K562 (cell line): ENCODE results near the gene MANEA. TPM values are rescaled to one million over a fixed set of nuclear protein-coding genes. Genes with fewer than 3 reads are reported as not detected.

Experiments used
- ATAC-seq: fragments of 200-7000 bp; cut with Tn5 transposase; 3 replicates; pipeline ENCODE4 v1.9.1; 2020; ENCODE audit warnings: moderate library complexity
- BruUV-seq: library from RNA; stranded (reverse); fragments of 400-500 nt; replicated peaks from 2 replicates; lab custom pipeline; 2021; lab: Mats Ljungman, UMichigan
- CTCF ChIA-PET: fragments of 300-600 bp; formaldehyde crosslinking; extraction: SDS; loops from one replicate; lab custom pipeline; 2021; ENCODE audit warnings: low intra/inter-chr PET ratio; lab: Yijun Ruan, JAX
- POLR2A ChIA-PET: fragments of 300-600, 350-650 bp; sonication (Branson Sonifier 250); formaldehyde crosslinking; extraction: SDS; loops from one replicate; lab custom pipeline; 2021; ENCODE audit warnings: antibody characterized with exemption, inconsistent platforms; lab: Yijun Ruan, JAX
- DNase-seq, 4 experiments: peaks; one replicate each; pipeline versions ENCODE4 v3.0.0 to v3.0.0-alpha.2; 2011 to 2018; ENCODE audit warnings: low spot score in 3 of 4, mixed read lengths in 3 of 4; ENCODE audit errors: extremely low read depth in 1 of 4
- FAIRE-seq: peaks from 2 replicates; lab custom pipeline; 2011; peaks lifted over from hg19 to GRCh38; lab: Jason Lieb, UNC
- H2AFZ ChIP-seq: 2 replicates; pipeline ENCODE4 v1.6.0; 2011; ENCODE audit warnings: low read depth, low read length, control low read depth, inconsistent platforms
- H3K27ac ChIP-seq: fragments of 200-600 bp; 3 replicates; pipeline ENCODE4 v1.8.0; 2011; ENCODE audit warnings: low read depth, mild to moderate bottlenecking, control low read depth, inconsistent platforms, low read length, moderate library complexity, mixed read lengths; ENCODE audit errors: extremely low read depth
- H3K27me3 ChIP-seq, 2 experiments: fragments of 300-600 bp in 1 of 2; 2 replicates in 1 of 2; 3 replicates in 1 of 2; pipeline versions ENCODE4 v1.6.0 to v1.8.0; 2011; ENCODE audit warnings: inconsistent platforms in 2 of 2, low read length in 2 of 2, mild to moderate bottlenecking in 1 of 2, mixed read lengths in 1 of 2, moderate library complexity in 1 of 2; ENCODE audit not compliant: control insufficient read depth in 2 of 2, insufficient read depth in 2 of 2
- H3K36me3 ChIP-seq: fragments of 300-600 bp; 3 replicates; pipeline ENCODE4 v1.8.0; 2011; ENCODE audit warnings: mild to moderate bottlenecking, low read length, inconsistent platforms; ENCODE audit not compliant: control insufficient read depth, insufficient read depth
- H3K4me1 ChIP-seq, 2 experiments: fragments of 200-600 bp in 1 of 2; replicated peaks in 1 of 2; 2 replicates in 1 of 2; 3 replicates in 1 of 2; pipeline versions ENCODE4 v1.5.1 to v1.8.0; 2011; ENCODE audit warnings: inconsistent platforms in 2 of 2, low read length in 2 of 2, mild to moderate bottlenecking in 1 of 2, mixed read lengths in 1 of 2, moderate library complexity in 1 of 2; ENCODE audit not compliant: control insufficient read depth in 2 of 2, insufficient read depth in 2 of 2
- H3K4me2 ChIP-seq: 2 replicates; pipeline ENCODE4 v1.6.1; 2011; ENCODE audit warnings: low read length, control low read depth, inconsistent platforms, mixed read lengths; ENCODE audit not compliant: insufficient read depth
- H3K4me3 ChIP-seq: fragments of 200-600 bp; sonication (generic), shearing (Covaris generic); 2 replicates; pipeline ENCODE4 v1.5.1; 2016; ENCODE audit warnings: control low read depth, inconsistent platforms
- H3K79me2 ChIP-seq: fragments of 200-600 bp; 3 replicates; pipeline ENCODE4 v1.8.0; 2011; ENCODE audit warnings: low read length, inconsistent platforms; ENCODE audit not compliant: control insufficient read depth, insufficient read depth
- H3K9ac ChIP-seq, 2 experiments: 2 replicates each; pipeline versions ENCODE4 v1.6.0 to v1.6.1; 2011; ENCODE audit warnings: low read depth in 2 of 2, low read length in 2 of 2, control low read depth in 1 of 2, inconsistent platforms in 1 of 2, mild to moderate bottlenecking in 1 of 2, mixed read lengths in 1 of 2; ENCODE audit not compliant: insufficient read depth in 1 of 2
- H3K9me1 ChIP-seq: one replicate; pipeline ENCODE4 v1.6.0; 2011; ENCODE audit warnings: inconsistent platforms, mild to moderate bottlenecking, low read length, moderate library complexity; ENCODE audit not compliant: control insufficient read depth, insufficient read depth
- H3K9me3 ChIP-seq: replicated peaks from 2 replicates; pipeline ENCODE4 v1.5.1; 2011; ENCODE audit warnings: low read depth, low read length, inconsistent platforms; ENCODE audit not compliant: control insufficient read depth, insufficient read depth
- H4K20me1 ChIP-seq: replicated peaks from 2 replicates; pipeline ENCODE4 v1.6.1; 2011; ENCODE audit warnings: low read length, inconsistent platforms, mixed read lengths; ENCODE audit not compliant: control insufficient read depth, insufficient read depth
- GABPB2 ChIP-seq: fragments of 250-450 bp; sonication (Bioruptor Pico); conservative IDR thresholded peaks from 2 replicates; pipeline ENCODE4 v1.5.1; 2021; ENCODE audit warnings: mild to moderate bottlenecking
- HNRNPLL ChIP-seq: fragments of 200-400 bp; formaldehyde crosslinking; IDR thresholded peaks from 2 replicates; pipeline ENCODE4 v1.6.1; 2017; ENCODE audit warnings: low read length, low read depth, mild to moderate bottlenecking; ENCODE audit not compliant: poor library complexity, severe bottlenecking
- LARP7 ChIP-seq: fragments of 450-650 bp; IDR thresholded peaks from 2 replicates; pipeline ENCODE4 v1.6.1; 2016
- PRMT5 ChIP-seq: sonication (generic); formaldehyde crosslinking; IDR thresholded peaks from 2 replicates; pipeline ENCODE4 v1.5.0; 2020; ENCODE audit warnings: missing genetic modification reagents
- SIX5 ChIP-seq, 2 experiments: IDR thresholded peaks; 2 replicates each; pipeline ENCODE4 v1.6.1; 2011; ENCODE audit warnings: low read length in 2 of 2, borderline replicate concordance in 1 of 2, low read depth in 1 of 2, mild to moderate bottlenecking in 1 of 2, moderate library complexity in 1 of 2; ENCODE audit not compliant: insufficient read depth in 1 of 2
- ZNF584 ChIP-seq: fragments of 200-800 bp; sonication (Bioruptor generic); IDR thresholded peaks from 2 replicates; pipeline ENCODE4 v1.6.1; 2016; ENCODE audit warnings: low read depth, mild to moderate bottlenecking, missing genetic modification characterization, missing compliant biosample characterization
- ZZZ3 ChIP-seq: fragments of 450-650 bp; IDR thresholded peaks from 2 replicates; pipeline ENCODE4 v1.6.1; 2016; ENCODE audit warnings: antibody characterized with exemption, mild to moderate bottlenecking, moderate library complexity
- WGBS: fragments of 100-300 bp; shearing (Covaris generic); methylation state at CpG from one replicate; pipeline ENCODE4 v1.1.6; 2016; ENCODE audit warnings: low coverage, mixed read lengths; ENCODE audit not compliant: insufficient coverage; ENCODE audit errors: missing lambda C conversion rate; 5-methylcytosine and 5-hydroxymethylcytosine counted together
- in situ Hi-C: fragments of 300-500 bp; cut with MboI; formaldehyde crosslinking; loops from 4 replicates; pipeline ENCODE4 v1.15.0; 2018; ENCODE audit warnings: inconsistent platforms, mixed read lengths
- intact Hi-C: fragments of 100-400 bp; cut with micrococcal nuclease; formaldehyde crosslinking; loops from 2 replicates; pipeline ENCODE4 v1.14.2; 2022
- polyA plus RNA-seq, 8 experiments: library from polyadenylated mRNA; depleted of rRNA in 4 of 8; stranded (reverse) in 5 of 8; unstranded in 3 of 8; fragments of >200 nt; fragmentation: Nextera tagmentation in 2 of 8; fragmentation: Illumina TruSeq in 1 of 8; extraction: Ambion mirVana in 2 of 8; extraction: Trizol in 1 of 8; gene quantifications; 2 replicates each; pipeline versions ENCODE4 v1.2.1 to v1.2.3, GENCODE V29; 2011 to 2014; ENCODE audit warnings: inconsistent platforms in 1 of 8, missing spikeins in 1 of 8
- total RNA-seq, 7 experiments: library from RNA; depleted of rRNA in 6 of 7; stranded (reverse); fragments of >200 nt in 6 of 7; fragmentation: Illumina TruSeq in 2 of 7; extraction: Trizol in 2 of 7; gene quantifications; 2 replicates each; pipeline versions ENCODE4 v1.2.1 to v1.2.3, GENCODE V29; 2011 to 2021; ENCODE audit warnings: low replicate concordance in 1 of 7
- TF ChIP-seq, protein P1 (sequence below): sonication (generic); formaldehyde crosslinking; IDR thresholded peaks from 2 replicates; pipeline ENCODE4 v1.8.0; 2022; ENCODE audit warnings: missing genetic modification reagents, mild to moderate bottlenecking, borderline replicate concordance

The MANEA gene
- total and polyA plus RNA-seq, 9 of the 15 experiments (the other 6 are each of a cell fraction or from before 2014, with no cell fraction given) = 4.8 to 16.1 (median 11.4) TPM

DNA sequence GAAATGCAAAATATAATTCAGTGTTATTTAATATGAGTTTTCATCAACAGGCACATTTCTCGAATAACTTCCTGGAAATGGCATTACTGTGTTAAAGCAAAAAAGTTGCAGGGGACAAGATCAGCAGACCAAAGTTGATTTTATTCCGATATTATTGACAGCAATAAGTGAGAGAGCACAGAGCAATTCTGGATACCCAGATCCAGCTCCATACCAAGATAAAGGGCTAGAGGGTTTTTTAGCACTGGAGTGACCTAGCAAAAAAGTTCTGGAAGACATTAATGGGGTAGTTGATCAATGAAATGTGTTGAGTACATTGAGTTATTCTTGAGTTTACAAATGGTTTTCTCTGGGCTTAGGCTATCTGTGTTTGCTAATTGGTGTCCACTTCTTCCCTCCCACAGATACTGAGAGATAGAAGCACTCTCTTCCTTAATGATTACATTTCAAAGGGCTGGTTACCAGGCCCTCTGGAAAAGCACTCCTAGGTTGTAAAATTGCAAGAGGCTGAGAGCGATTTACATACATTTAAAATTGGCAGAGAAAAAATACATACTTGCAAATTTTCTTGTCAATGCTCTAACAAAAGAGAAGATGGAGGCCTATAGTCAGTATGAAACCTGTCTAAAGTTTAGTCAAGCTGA, 47.0 kb upstream of the MANEA start (continued):
- no peak for TF ChIP-seq PRMT5 (CRISPR knock-in tag)
- TF ChIP-seq GABPB2 (CRISPR knock-in tag) = no peak
- no peak for TF ChIP-seq SIX5 (IDR thresholded peaks at IDR 0.05; ENCODE audit: borderline replicate concordance in 1 of 2, insufficient read depth in 1 of 2, low read depth in 1 of 2, low read length in 2 of 2)
- TF ChIP-seq, protein P1, sequence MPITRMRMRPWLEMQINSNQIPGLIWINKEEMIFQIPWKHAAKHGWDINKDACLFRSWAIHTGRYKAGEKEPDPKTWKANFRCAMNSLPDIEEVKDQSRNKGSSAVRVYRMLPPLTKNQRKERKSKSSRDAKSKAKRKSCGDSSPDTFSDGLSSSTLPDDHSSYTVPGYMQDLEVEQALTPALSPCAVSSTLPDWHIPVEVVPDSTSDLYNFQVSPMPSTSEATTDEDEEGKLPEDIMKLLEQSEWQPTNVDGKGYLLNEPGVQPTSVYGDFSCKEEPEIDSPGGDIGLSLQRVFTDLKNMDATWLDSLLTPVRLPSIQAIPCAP (CRISPR knock-in tag) = no peak
- no peak for TF ChIP-seq LARP7
- TF ChIP-seq HNRNPLL = no peak

DNA sequence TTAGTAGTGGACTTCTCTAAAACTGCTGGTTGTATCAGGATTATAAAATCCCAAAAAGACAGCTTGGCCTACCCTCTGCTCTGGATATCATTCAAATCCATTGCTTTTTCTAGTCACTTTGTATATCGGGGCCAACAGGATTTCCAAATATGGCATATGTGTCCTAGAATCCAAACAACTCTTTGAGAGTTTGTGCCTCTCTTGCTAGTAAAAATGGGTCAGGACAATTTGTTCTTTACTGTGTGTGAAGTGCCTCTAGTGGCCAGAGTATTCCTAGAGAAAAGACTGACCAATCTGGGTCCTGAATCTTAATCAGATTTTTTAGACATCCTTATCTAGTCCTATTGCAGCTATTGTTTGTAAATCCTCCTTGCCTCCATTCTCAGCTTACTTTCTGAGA, 33.5 kb upstream of the MANEA start:
- Histone ChIP-seq H3K9ac (no peak overlapping the region), H2AFZ (no peak overlapping the region), H3K27me3 (no peaks in the 10 kb centered on the region), H3K9me1 (no peaks in the 10 kb centered on the region), H3K27ac (no peak overlapping the region), H3K9me3 (no peaks in the 10 kb centered on the region), H3K4me2 (no peak overlapping the region), H4K20me1 (no peaks in the 10 kb centered on the region), H3K79me2 (no peaks in the 10 kb centered on the region), H3K4me1 (no peaks in the 10 kb centered on the region), H3K4me3 (no peak overlapping the region), H3K36me3 (no peaks in the 10 kb centered on the region)
- CTCF ChIA-PET = no interaction called here
- TF ChIP-seq ZZZ3 (no peak), ZNF584 (CRISPR knock-in tag) (no peak)
- no peak for ATAC-seq
- no peak for DNase-seq
- in situ Hi-C loops = no loop called here
- FAIRE-seq = no peak
- POLR2A ChIA-PET = no interaction called here
- intact Hi-C loops = no loop called here
- 0% methylated on average over 1 of the region's 1 CpG for WGBS
- BruUV-seq = no TSS peak
